Measurements from ENCODE around the gene SLC4A1AP.
"Not testable (repeated sequence)": the region's sequence is repeated elsewhere in the genome, so short reads cannot be mapped to it uniquely, and the experiment has no call there.

Gene SLC4A1AP, protein sequence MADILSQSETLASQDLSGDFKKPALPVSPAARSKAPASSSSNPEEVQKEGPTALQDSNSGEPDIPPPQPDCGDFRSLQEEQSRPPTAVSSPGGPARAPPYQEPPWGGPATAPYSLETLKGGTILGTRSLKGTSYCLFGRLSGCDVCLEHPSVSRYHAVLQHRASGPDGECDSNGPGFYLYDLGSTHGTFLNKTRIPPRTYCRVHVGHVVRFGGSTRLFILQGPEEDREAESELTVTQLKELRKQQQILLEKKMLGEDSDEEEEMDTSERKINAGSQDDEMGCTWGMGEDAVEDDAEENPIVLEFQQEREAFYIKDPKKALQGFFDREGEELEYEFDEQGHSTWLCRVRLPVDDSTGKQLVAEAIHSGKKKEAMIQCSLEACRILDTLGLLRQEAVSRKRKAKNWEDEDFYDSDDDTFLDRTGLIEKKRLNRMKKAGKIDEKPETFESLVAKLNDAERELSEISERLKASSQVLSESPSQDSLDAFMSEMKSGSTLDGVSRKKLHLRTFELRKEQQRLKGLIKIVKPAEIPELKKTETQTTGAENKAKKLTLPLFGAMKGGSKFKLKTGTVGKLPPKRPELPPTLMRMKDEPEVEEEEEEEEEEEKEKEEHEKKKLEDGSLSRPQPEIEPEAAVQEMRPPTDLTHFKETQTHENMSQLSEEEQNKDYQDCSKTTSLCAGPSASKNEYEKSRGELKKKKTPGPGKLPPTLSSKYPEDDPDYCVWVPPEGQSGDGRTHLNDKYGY

DNA sequence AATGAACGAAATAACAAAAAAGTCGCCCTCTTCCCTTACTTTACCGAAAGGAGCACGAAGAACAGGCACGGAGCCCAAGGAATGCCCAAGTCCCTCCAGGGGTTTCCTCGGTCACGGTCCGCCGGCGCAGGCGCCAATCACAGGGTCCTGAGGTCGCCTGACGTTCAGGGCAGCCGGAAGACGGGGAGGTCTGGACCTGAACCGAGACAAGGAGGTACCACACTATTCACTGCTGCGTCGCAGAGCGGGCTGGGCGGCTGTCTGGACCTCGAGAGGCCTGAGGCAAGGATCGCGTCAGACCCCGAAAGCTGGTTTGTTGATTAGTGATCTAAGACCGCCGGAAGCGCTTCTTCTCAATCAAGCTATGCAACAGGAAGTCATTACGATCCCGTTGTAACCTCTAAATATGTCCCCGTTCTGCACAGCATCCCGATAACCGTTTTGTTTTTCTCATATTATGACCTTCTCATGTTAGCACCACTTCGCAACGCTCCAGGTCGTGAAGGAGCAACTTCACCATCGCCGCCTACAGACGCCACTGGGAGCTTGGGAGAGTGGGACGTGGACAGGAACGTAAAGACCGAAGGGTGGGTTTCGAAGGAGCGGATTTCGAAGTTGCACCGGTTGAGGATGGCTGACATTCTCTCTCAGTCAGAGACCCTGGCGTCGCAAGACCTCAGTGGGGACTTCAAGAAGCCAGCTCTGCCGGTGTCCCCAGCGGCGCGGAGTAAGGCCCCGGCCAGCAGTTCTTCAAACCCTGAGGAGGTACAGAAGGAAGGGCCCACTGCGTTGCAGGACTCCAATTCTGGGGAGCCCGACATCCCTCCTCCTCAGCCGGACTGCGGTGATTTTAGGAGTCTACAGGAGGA is at the start of gene SLC4A1AP, which contains the start of gene SUPT7L:
Gene SLC4A1AP, plus strand, starts transcription at position 605 of the 869 bp plus-strand sequence. Its CDS starts 26 bp downstream, at position 631.
Gene SUPT7L, minus strand, starts transcription at position 330 of the 869 bp plus-strand sequence. CDS start 1,422 bp downstream, outside the sequence.
- DNase-seq, result peak; percentile 32 to 93 (median 78)

DNA sequence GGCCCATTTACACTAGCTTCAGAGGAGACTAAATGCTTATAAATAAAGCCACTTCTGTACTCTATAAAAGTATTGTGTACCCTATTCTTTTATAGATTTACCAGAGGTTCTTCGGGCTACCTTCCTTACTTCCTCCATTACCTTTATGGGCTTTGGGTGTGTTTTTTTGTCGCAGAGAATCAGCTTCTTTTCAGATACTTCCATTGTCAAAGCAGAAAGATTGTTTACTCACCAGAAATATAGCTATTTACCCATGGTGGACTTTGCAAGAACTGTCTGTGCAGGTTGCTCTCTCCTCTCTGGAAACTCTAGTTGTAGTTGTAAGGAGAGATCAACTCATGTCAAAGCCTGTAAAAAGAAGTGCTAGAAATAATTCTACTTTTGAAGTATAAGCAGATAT is 49.7 kb upstream of the SLC4A1AP start:
- DNase-seq, result no peak

DNA sequence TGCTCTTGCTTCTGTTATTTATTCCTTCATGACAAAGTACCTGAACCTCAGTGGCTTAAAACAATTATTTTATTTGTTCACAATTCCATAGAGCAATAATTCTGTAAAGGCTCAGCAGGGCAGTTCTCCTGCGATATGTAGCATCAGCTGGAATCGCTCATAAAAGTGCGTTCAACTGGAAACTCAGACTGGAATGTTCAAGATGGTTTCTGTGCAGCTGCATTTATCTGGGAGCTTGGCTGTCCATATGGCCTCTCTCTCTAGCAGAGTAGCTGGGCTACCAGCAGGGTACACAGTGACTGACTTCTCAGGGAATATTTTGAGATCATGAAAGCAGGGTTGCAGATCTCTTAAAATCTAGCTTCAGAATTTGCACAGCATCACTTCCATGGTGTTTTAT is 48.4 kb upstream of the SLC4A1AP start:
- no peak for DNase-seq

DNA sequence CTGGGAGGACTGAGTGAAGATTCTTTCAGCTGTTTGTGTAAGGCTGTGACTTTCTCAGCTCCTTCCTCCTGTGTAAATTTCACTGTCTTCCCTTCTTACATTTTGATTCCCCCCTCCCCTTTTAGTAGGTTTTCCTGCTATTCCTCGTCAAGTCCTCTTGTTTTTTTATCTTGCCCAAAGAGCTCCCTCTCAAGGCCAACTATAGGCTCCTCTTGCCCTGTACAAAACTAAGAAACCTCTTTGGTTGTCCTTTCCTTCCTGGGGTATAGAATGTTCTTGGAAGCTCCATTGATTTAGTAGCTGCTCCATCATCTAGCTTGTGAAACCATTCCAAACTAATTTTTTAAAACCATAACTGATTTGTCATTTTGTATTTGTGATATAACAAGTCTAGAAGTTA is 42.2 kb upstream of the SLC4A1AP start:
- no peak for DNase-seq

DNA sequence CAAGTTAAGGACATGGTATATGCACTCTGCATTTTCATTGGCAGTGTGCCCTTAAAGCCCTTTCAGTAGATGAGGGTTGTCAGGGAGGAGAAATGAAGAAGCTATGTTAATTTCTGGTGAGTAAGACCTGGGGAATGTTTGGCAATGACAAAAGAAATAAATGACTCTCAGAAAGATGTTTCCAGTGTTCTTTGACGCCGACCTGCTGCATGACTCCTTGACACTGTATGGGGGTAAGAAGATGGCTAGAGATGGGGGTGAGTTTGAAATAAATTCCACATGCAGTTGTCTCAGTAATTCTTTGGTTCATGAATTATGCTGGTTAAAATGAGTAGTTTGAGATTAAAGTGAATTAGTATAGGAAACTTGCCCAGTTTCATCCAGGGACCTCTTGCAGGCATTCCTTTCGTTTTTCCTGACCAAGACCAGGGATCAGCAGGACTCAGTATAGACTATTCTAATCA is 40.7 kb upstream of the SLC4A1AP start:
- no peak for DNase-seq

DNA sequence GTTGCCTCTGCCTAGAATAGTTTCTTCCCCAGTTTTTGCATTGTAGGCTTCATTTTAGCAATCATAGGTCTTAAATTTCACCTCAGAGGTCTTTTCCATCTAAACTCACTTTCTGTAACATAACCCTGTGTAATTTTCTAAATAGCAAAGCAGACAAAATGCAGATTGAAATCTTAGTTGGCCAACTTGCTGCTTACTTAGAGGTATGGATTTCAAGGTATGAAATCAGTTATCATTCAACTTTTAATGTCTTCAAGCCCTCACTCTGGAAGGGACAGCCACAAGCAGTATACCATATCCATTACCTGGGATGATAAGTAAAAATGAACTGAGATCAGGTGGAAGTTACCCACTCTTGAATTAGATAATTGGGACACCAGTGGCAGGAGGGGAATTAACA is 38.7 kb upstream of the SLC4A1AP start:
- DNase-seq, result no peak

DNA sequence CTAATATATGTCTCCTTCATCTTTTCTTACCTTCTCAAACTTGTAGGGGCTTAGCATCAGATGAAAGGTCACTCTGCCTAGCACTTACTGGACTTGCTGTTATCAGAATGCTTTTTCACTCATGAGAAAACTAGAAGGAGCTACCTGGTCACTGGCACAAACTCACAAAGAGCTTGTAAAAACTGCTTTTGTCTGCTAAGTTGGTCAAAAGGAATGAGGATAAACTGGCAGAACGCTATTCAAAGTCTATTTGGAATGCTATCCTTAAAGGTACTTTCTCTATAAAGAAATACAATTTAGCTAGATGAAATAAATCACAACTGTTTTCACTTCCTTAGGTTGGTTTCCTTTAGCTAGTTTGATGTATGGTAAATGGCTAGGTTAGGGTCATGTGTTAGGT is 37.4 kb upstream of the SLC4A1AP start:
- not testable (repeated sequence) for DNase-seq

DNA sequence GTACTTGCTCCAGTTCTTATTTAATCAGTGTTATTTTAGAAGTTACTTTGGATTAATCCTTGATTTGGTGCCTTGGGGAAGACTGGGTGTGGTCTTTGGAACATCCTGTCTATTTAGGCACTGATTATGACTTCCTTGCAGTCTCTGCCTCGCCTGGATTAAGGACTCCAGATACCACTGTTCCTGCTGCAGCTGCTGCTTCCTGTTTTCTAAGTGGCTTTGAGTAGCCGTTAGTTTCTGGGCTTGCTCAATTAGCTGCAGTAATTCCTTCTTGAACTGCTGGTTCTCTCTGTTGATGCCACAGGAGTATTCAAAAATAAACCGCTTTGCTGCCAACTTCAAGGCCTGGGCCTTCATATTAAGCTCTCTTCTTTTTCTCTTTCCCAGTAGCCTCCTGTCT is 36.8 kb upstream of the SLC4A1AP start:
- peak in 4 of 58 donors; percentile 2 to 8 (median 6) for DNase-seq

DNA sequence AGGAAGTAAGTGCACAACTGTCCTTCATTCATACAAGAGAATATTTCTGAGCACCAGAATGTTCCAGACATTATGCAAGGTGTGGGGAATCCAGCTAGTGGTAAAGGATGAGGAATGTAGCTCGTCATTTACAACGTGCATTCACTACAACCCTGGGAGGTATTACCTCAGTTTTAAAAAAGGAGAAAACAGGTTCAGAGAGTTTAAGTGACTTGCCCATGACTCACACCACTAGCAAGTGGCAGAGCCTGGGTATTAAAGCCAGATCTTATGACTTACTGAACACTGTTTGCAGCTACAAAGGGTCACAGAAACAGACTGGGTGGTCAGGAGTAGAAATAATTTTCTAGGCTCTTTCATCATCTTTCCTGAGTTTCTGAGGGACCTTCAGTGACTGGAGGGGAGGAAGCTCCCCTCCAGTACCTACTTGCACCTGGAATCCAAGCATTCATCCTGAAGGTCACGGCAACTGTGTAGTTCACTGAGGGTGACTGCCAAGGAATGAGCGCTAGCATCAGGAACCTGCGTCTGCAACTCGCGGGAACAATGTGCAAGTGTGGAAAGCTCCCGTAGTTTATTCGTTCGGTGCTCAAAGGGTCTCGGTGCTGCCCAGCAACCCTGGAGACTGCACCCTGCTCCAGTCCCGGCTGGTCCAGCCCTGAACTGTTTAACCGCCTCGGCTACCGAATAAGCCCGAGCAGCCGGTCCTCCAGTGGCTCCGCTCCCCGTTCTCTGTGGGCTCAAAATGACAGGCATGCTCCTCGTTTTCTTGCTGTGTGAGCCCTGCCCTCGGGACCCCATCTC is 35.5 kb upstream of the SLC4A1AP start:
- DNase-seq, result peak in 12 of 58 donors; percentile 8 to 79 (median 48)

DNA sequence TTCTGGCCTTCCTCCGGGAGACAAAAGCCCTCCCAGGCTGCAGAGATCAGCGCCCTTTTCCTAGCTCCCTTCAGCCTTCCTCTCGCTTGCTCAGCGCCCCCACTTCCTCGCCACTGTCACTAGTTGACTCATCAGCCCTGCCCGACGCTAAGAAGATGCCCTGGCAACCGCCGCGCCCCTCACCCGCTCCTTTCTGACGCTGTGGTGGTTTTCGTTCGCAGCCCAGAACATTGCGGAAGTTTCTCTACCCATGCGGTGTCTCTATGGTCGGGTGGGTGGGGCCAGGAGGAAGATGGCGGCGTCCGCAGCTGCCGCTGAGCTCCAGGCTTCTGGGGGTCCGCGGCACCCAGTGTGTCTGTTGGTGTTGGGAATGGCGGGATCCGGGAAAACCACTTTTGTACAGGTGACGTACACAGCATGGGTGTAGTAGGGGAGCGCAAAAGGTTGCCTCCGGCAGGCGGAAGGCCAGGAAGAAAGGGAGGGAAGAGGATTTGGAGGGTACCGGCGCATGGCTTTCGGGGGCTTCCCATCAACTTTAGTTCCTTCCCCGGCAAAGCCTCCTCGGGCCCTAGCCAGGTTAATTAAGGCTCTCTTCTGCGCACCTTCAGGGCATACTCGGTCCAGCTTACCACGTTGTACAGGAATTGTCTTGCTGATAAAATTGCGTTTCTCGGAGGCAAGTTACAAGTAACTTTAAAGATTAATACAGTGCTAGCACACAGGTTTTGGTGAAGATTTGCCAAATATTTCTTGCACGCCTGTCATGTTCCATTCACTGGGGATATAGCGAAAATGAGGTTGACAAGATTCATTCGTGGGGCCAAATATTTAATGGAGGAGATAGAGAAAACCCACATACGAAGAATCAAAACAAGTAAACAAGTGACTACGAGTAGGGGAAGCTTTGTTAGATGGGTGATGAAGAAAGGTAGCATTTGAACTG is 34.7 kb upstream of the SLC4A1AP start, which contains the start of the genes CCDC121 and GPN1:
Gene CCDC121, minus strand, starts transcription at position 246 of the 943 bp plus-strand sequence. CDS start 1,213 bp downstream, outside the sequence.
Gene GPN1, plus strand, starts transcription at position 284 of the 943 bp plus-strand sequence. Its CDS starts 9 bp downstream, at position 293.
- peak; percentile 44 to 94 (median 86) for DNase-seq

DNA sequence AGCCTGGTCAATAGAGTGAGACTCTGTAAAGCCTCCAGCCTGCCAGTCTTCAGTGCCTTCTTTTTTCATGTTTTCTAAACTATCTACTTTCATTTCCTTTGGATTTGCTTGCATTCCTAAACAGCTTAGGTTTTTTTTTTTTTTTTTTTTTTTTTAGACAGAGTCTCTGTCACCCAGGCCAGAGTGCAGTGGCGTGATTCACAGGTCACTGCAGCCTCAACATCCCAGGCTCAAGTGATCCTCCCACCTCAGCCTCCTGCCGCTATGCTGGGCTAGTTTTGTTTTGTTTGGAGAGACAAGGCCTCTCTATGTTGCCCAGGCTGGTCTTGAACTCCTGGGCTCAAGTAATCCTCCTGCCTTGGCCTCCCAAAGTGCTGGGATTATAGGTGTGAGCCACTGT is 33.4 kb upstream of the SLC4A1AP start:
- not testable (repeated sequence) for DNase-seq

DNA sequence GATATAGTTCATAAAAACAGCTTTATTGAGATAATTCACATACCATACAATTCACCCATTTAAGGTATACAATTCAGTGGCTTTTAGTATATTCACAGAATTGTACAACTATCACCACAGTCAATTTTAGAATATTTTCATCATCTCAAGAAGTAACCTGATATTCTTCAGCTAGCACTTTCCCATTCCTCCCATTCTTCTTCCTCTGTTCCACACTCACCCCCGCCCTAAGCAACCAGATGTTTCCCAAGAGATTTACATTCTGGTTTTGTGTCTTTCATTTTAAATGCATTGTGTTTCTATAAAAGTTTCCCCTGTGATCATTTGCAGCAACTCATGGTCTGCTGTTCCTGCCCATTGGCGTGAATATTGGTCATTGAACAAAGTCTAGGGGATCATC is 29.4 kb upstream of the SLC4A1AP start:
- no peak for DNase-seq

DNA sequence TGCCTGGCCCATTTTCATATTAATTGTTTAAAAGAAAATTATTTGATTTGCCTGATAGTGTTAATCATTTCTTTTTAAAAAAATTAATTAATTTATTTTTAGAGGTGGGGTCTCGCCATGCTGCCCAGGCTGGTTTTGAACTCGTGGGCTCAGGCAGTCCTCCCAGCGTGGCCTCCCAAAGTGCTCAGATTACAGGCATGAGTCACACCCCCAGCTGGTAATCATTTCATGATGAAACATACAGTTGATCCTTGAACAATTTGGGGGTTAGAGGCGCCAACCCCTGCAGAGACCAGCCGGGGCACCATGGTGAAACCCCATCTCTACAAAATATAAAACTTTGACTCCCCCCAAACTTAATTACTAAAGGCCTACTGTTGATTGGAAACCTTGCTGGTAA is 26.9 kb upstream of the SLC4A1AP start:
- no peak for DNase-seq

DNA sequence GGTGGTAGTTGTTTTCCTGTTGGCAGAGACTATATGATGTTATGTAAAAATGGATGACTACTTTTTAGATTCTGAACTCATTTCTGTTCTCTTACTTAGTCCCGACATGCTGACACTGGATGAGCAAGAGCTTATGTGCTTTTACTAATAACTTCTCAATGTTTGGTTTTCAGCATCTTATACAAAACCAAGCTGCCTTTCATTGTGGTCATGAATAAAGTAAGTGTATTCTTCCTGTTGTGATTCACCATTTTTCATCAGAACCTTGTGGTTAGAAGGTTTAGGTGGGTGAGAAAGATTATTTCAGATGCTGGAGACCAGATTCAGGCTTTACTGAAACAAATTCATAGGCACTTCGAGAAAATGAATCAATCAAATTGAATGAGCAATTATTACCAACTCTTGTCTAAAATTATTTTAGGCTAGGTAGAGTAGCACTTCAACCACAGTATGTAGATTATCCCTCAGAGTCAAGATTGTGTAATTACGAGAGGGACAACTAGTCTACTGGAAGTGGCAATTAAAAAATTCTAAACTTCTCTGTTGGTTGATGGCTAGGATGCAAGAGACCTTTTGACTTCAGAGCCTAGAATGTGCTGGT is 25.6 kb upstream of the SLC4A1AP start:
- DNase-seq, result no peak

DNA sequence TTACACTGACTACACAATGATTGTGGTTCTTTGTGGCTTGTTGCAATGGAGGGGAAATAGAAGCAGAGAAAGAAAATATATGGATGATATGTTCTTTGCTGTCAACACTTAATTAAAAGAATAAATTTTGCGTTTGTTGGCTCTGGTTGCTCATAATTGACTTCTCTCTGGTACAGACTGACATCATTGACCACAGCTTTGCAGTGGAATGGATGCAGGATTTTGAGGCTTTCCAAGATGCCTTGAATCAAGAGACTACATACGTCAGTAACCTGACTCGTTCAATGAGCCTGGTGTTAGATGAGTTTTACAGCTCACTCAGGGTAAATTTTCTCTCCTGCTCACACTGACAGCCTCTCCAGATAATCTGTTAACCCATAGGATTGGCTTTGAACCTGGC is 25.0 kb upstream of the SLC4A1AP start:
- DNase-seq, result no peak

DNA sequence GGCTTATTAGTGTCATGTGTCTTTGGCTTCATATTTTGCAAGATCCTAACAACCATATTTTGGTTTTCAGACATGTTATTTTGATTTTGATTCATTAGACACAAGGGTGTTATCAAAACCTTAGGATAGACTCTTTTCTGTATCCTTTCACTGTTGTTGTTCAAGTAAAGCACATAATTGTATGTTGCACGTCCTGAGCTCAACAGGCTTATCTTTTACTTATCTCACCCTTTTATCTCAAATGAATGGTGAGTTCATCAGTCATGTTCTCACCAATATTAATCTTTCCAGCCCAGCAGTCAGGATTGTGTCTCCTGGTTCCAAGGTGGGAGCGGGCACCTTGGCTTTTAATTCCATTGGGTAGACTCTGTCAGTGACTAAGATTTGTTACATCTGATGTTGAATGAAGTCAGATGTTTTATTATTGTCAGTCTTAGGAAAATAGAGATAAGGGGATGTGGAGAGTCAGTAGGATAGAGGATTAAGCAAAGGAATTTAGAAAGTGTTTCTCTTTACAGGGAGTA is 22.9 kb upstream of the SLC4A1AP start:
- DNase-seq, result no peak

DNA sequence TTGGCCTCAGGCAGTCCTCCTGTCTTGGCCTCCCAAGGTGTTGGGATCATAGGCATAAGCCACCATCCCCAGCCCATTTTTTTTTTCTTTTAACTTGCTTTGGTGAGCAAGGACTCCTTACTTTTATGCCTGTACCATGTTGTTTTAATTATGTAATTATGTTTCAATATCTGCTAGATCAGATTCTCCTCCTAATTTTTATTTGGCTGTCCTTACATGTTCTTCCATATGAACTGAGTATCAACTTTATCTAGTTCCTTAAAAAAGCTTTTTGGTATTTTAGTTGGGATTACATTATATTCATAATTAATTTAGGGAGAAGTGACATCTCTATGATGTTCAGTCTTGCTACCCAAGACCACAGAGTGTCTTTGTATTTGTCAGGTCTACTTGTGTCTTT is 18.5 kb upstream of the SLC4A1AP start:
- DNase-seq, result no peak

DNA sequence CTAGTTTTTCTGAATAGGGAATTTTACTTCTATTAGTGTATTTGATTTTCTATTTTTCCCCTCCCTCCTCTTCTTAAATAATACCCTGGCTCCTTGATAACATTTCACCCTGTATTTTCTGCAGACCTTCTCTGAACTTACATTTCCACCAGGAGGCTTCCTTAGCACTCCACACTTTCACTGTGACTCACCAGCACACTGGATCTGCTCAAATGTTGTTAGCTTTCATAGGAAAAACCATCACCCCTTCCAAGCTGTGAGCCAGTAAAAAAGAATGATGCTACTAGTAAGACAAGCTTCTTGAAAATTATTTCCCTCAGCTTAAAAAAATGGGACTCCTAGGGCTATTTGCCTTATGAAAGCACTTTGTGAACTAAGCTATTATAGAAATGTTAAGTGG is 16.4 kb upstream of the SLC4A1AP start:
- DNase-seq, result no peak

Data from anterior cingulate cortex (tissue), 58 donors.